Measurements from ENCODE around the gene C16orf74.

DNA sequence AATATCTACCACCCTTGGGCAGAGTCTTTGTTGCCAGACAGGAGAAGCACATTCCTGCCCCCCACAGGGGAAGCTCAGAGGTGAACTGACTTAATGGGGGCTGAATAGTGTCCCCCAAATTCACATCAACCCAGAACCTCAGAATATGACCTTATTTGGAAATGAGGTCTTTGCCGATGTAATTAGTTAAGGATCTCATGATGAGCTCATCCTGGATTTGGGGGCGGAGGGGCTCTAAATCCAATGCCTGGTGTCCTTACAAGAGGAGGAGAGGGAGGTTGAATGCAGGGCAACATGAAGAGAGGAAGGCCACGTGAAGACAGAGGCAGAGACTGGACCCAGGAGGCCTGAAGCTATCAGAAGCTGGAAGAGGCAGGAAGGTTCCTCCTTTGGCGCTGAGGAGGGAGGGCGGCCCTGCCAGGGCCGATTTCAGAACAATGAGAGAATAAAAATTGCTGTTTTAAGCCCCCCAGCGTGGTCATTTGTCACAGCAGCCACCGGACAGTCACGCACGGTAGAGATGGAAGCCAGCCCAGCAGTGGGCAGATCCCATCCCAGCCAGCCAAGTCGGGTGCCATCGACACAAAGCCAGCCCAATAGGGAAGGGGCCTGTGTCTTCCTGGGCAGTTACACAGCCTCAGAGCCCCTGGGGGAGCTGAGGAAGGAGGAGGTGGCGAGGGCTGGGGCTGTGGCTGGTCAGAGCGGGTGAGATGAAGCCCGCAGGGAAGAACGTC lies 21.3 kb downstream of the C16orf74 start:
- TF ChIP-seq POLR2A (IDR thresholded peaks at IDR 0.05; ENCODE audit: low read depth, low read length), result no peak
- TF ChIP-seq TAF1 (IDR thresholded peaks at IDR 0.05; ENCODE audit: borderline replicate concordance, low read depth, low read length), result no peak
- no peak for TF ChIP-seq POLR2AphosphoS5 (IDR thresholded peaks at IDR 0.05; ENCODE audit: low read depth, low read length)

Measured in GM12892 (cell line).